ENCODE data around the gene PTPRT.

PTPRT gene

GRCh38 chr20:42981253-42981652, 208.5 kb downstream of the PTPRT start:
- no peak overlapping the region for H3K4me3 ChIP-seq (ENCODE audit: low read depth, low read length)
- no peaks in the 10 kb centered on the region for H3K36me3 ChIP-seq
- no peaks in the 10 kb centered on the region for H3K27me3 ChIP-seq
- H3K4me1 ChIP-seq: no peaks in the 10 kb centered on the region
- TF ChIP-seq CTCF (IDR thresholded peaks at IDR 0.05; ENCODE audit: low read depth, low read length): no peak
- no peaks in the 10 kb centered on the region for H3K9me3 ChIP-seq
- no peak for DNase-seq

GRCh38 chr20:42979720-42980119, 210.0 kb downstream of the PTPRT start:
- H3K4me3 ChIP-seq (ENCODE audit: low read depth, low read length): no peak overlapping the region
- H3K9me3 ChIP-seq: no peaks in the 10 kb centered on the region
- H3K27me3 ChIP-seq: no peaks in the 10 kb centered on the region
- H3K36me3 ChIP-seq: no peaks in the 10 kb centered on the region
- no peak for TF ChIP-seq CTCF (IDR thresholded peaks at IDR 0.05; ENCODE audit: low read depth, low read length)
- H3K4me1 ChIP-seq: no peaks in the 10 kb centered on the region
- no peak for DNase-seq

GRCh38 chr20:42978184-42978974, 211.3 kb downstream of the PTPRT start:
- Histone ChIP-seq H3K36me3 (no peaks in the 10 kb centered on the region), H3K9me3 (no peaks in the 10 kb centered on the region), H3K27me3 (peaks cover 3% of the 10 kb centered on the region; the same call in 1 of the 2 replicates), H3K4me1 (no peaks in the 10 kb centered on the region), H3K4me3 (ENCODE audit: low read depth, low read length) (no peak overlapping the region)
- TF ChIP-seq CTCF (IDR thresholded peaks at IDR 0.05; ENCODE audit: low read depth, low read length): no peak
- no peak for DNase-seq

GRCh38 chr20:42975974-42976373, 213.7 kb downstream of the PTPRT start:
- Histone ChIP-seq H3K4me3 (ENCODE audit: low read depth, low read length) (no peak overlapping the region), H3K36me3 (no peaks in the 10 kb centered on the region), H3K9me3 (no peaks in the 10 kb centered on the region), H3K4me1 (no peaks in the 10 kb centered on the region), H3K27me3 (peaks cover 3% of the 10 kb centered on the region; the same call in 1 of the 2 replicates)
- DNase-seq: no peak
- no peak for TF ChIP-seq CTCF (IDR thresholded peaks at IDR 0.05; ENCODE audit: low read depth, low read length)

GRCh38 chr20:42974347-42974746, 215.4 kb downstream of the PTPRT start:
- DNase-seq: no peak
- Histone ChIP-seq H3K4me3 (ENCODE audit: low read depth, low read length) (no peak overlapping the region), H3K4me1 (no peaks in the 10 kb centered on the region), H3K27me3 (peaks cover 3% of the 10 kb centered on the region; the same call in 1 of the 2 replicates), H3K36me3 (no peaks in the 10 kb centered on the region), H3K9me3 (no peaks in the 10 kb centered on the region)
- TF ChIP-seq CTCF (IDR thresholded peaks at IDR 0.05; ENCODE audit: low read depth, low read length): no peak

GRCh38 chr20:42972591-42972990, 217.1 kb downstream of the PTPRT start:
- no peaks in the 10 kb centered on the region for H3K9me3 ChIP-seq
- peaks cover 3% of the 10 kb centered on the region; the same call in 1 of the 2 replicates for H3K27me3 ChIP-seq
- TF ChIP-seq CTCF (IDR thresholded peaks at IDR 0.05; ENCODE audit: low read depth, low read length): no peak
- DNase-seq: no peak
- H3K4me3 ChIP-seq (ENCODE audit: low read depth, low read length): no peak overlapping the region
- no peaks in the 10 kb centered on the region for H3K36me3 ChIP-seq
- no peaks in the 10 kb centered on the region for H3K4me1 ChIP-seq
